Astrocyte (in vitro differentiated cells and primary cell): ENCODE measurements around the gene FOXR2. TPM values are rescaled to one million over a fixed set of nuclear protein-coding genes. Genes with fewer than 3 reads are reported as not detected.

Experiments used
- DNase-seq: peaks from one replicate; pipeline ENCODE4 v3.0.0-alpha.2; 2010; ENCODE audit warnings: low read depth
- FAIRE-seq: peaks from 2 replicates; lab custom pipeline; 2011; peaks lifted over from hg19 to GRCh38; lab: Jason Lieb, UNC
- H2AFZ ChIP-seq: 2 replicates; pipeline ENCODE4 v1.6.0; 2012; ENCODE audit warnings: low read depth, low read length, inconsistent platforms
- H3K27ac ChIP-seq: 2 replicates; pipeline ENCODE4 v1.5.1; 2011; ENCODE audit warnings: low read depth, low read length, inconsistent platforms
- H3K27me3 ChIP-seq: 2 replicates; pipeline ENCODE4 v1.6.0; 2011; ENCODE audit warnings: low read length, inconsistent platforms; ENCODE audit not compliant: insufficient read depth
- H3K36me3 ChIP-seq: 2 replicates; pipeline ENCODE4 v1.5.1; 2011; ENCODE audit warnings: low read length, inconsistent platforms; ENCODE audit not compliant: insufficient read depth
- H3K4me1 ChIP-seq: 2 replicates; pipeline ENCODE4 v1.5.1; 2011; ENCODE audit warnings: low read length, inconsistent platforms; ENCODE audit not compliant: insufficient read depth
- H3K4me2 ChIP-seq: 2 replicates; pipeline ENCODE4 v1.6.0; 2012; ENCODE audit warnings: low read length, inconsistent platforms
- H3K4me3 ChIP-seq: 2 replicates; pipeline ENCODE4 v1.5.1; 2011; ENCODE audit warnings: low read depth, mild to moderate bottlenecking, low read length, inconsistent platforms; ENCODE audit not compliant: insufficient read depth
- H3K79me2 ChIP-seq: 2 replicates; pipeline ENCODE4 v1.6.0; 2012; ENCODE audit warnings: mild to moderate bottlenecking, low read length, inconsistent platforms; ENCODE audit not compliant: insufficient read depth
- H3K9ac ChIP-seq: 2 replicates; pipeline ENCODE4 v1.6.0; 2012; ENCODE audit warnings: mild to moderate bottlenecking, low read length, inconsistent platforms
- H3K9me3 ChIP-seq: 2 replicates; pipeline ENCODE4 v1.5.1; 2012; ENCODE audit warnings: low read depth, mild to moderate bottlenecking, low read length, inconsistent platforms; ENCODE audit not compliant: insufficient read depth
- H4K20me1 ChIP-seq: 2 replicates; pipeline ENCODE4 v1.6.0; 2012; ENCODE audit warnings: low read length, inconsistent platforms; ENCODE audit not compliant: insufficient read depth
- H3K27ac Mint-ChIP-seq: one replicate; pipeline ENCODE4 v1.8.0; 2021; ENCODE audit warnings: mild to moderate bottlenecking, mixed read lengths; ENCODE audit not compliant: unreplicated experiment
- H3K27me3 Mint-ChIP-seq: one replicate; pipeline ENCODE4 v1.8.0; 2021; ENCODE audit warnings: low read depth, mixed read lengths; ENCODE audit not compliant: unreplicated experiment
- H3K36me3 Mint-ChIP-seq: one replicate; pipeline ENCODE4 v1.8.0; 2021; ENCODE audit warnings: low read depth, mixed read lengths; ENCODE audit not compliant: unreplicated experiment
- H3K4me1 Mint-ChIP-seq: one replicate; pipeline ENCODE4 v1.8.0; 2021; ENCODE audit warnings: low read depth, mixed read lengths; ENCODE audit not compliant: unreplicated experiment
- H3K4me3 Mint-ChIP-seq: one replicate; pipeline ENCODE4 v1.8.0; 2021; ENCODE audit warnings: mild to moderate bottlenecking, moderate library complexity, mixed read lengths; ENCODE audit not compliant: unreplicated experiment
- H3K9me3 Mint-ChIP-seq: one replicate; pipeline ENCODE4 v1.8.0; 2021; ENCODE audit warnings: mild to moderate bottlenecking, mixed read lengths; ENCODE audit not compliant: unreplicated experiment
- EZH2 ChIP-seq: IDR thresholded peaks from 2 replicates; pipeline ENCODE4 v1.6.1; 2012; ENCODE audit warnings: mild to moderate bottlenecking, low read length, inconsistent platforms; ENCODE audit not compliant: insufficient read depth
- total RNA-seq: library from RNA; stranded (reverse); gene quantifications from 2 replicates; pipeline ENCODE4 v1.2.1, GENCODE V29; 2021
- TF ChIP-seq, protein P1 (sequence below): IDR thresholded peaks from 2 replicates; pipeline ENCODE4 v1.5.1; 2011; ENCODE audit warnings: low read depth, mild to moderate bottlenecking, inconsistent platforms, low read length, moderate library complexity; ENCODE audit not compliant: insufficient read depth

Gene FOXR2
- total RNA-seq, 1 donor from 2014 or later = not detected

DNA sequence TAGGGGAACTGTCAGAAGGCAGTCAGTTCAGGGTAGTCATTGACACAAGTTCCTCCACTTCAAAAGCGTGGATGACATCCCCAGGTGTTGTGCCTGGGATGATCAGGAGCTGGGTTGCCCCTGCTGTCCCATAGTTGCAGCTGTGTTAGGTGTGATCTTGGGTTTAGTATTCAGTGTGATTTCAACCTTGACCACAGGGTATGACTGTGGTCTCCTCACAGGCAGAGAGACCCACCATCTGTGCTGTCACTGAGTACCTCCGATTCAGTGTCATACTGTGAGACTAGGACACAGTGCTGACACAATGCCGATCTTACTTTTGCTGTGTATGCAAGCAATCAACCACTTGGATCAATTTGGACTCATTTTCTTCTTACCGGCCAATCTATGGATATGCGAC is 25.2 kb downstream of the FOXR2 start:
- Mint-ChIP-seq H3K27ac (no peak overlapping the region), H3K27me3 (no peaks in the 10 kb centered on the region), H3K9me3 (no peaks in the 10 kb centered on the region), H3K4me1 (no peaks in the 10 kb centered on the region), H3K4me3 (no peak overlapping the region), H3K36me3 (no peaks in the 10 kb centered on the region)
- Histone ChIP-seq H3K79me2 (no peaks in the 10 kb centered on the region), H4K20me1 (no peaks in the 10 kb centered on the region), H2AFZ (no peak overlapping the region), H3K4me3 (no peak overlapping the region), H3K4me1 (no peaks in the 10 kb centered on the region), H3K9ac (no peak overlapping the region), H3K27ac (no peak overlapping the region), H3K4me2 (no peak overlapping the region), H3K27me3 (no peaks in the 10 kb centered on the region), H3K36me3 (no peaks in the 10 kb centered on the region), H3K9me3 (peaks cover 3% of the 10 kb centered on the region)
- DNase-seq (no peak), FAIRE-seq (no peak)
- no peak for TF ChIP-seq EZH2
- TF ChIP-seq, protein P1, sequence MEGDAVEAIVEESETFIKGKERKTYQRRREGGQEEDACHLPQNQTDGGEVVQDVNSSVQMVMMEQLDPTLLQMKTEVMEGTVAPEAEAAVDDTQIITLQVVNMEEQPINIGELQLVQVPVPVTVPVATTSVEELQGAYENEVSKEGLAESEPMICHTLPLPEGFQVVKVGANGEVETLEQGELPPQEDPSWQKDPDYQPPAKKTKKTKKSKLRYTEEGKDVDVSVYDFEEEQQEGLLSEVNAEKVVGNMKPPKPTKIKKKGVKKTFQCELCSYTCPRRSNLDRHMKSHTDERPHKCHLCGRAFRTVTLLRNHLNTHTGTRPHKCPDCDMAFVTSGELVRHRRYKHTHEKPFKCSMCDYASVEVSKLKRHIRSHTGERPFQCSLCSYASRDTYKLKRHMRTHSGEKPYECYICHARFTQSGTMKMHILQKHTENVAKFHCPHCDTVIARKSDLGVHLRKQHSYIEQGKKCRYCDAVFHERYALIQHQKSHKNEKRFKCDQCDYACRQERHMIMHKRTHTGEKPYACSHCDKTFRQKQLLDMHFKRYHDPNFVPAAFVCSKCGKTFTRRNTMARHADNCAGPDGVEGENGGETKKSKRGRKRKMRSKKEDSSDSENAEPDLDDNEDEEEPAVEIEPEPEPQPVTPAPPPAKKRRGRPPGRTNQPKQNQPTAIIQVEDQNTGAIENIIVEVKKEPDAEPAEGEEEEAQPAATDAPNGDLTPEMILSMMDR = no peak

DNA sequence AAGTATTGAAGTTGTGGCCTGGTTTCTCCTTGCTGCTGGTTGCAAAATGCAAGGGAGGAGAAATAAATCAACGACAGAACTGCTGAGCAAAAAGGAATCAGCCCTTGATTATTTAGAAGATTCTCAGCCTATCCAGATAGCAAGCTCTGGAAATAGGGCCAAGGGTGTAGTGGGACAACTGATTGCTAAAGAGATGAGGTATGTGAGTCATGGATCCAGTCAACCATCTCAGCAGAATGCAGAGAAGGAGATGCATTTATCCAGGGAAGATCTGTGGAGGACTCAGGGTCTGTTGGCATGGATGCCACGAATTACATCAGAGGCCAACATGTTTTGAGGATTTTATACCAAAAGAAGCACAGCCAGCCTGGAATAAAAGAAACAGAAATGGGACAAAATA is 36.7 kb downstream of the FOXR2 start:
- Histone ChIP-seq H3K9me3 (no peaks in the 10 kb centered on the region), H3K4me3 (no peak overlapping the region), H3K36me3 (no peaks in the 10 kb centered on the region), H3K27me3 (no peaks in the 10 kb centered on the region), H3K4me2 (no peak overlapping the region), H3K9ac (no peak overlapping the region), H3K4me1 (no peaks in the 10 kb centered on the region), H3K79me2 (no peaks in the 10 kb centered on the region), H2AFZ (no peak overlapping the region), H4K20me1 (no peaks in the 10 kb centered on the region), H3K27ac (no peak overlapping the region)
- Mint-ChIP-seq H3K9me3 (peaks cover 3% of the 10 kb centered on the region), H3K4me3 (no peak overlapping the region), H3K36me3 (no peaks in the 10 kb centered on the region), H3K27me3 (no peaks in the 10 kb centered on the region), H3K4me1 (no peaks in the 10 kb centered on the region), H3K27ac (no peak overlapping the region)
- FAIRE-seq = peak; percentile 96
- DNase-seq = no peak
- TF ChIP-seq EZH2 = no peak
- TF ChIP-seq, protein P1 = no peak

DNA sequence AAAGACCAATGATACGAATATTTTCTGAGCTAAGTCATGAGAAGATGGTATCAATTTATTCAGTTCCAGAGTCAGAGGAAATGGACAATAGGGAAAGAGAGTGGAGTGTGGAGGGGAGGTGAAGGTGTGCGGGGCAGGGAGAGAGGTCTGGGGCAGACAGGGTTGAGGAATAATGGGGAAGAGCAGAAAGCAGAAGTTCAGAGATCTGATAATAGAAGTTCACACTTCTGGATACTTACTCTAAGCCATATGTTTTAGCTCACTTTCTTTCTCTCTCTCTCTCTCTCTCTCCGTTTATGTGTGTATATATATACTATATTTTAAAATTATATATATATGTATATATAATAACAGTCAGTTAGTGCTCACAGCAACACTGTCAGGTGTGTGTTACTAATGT is 40.4 kb downstream of the FOXR2 start:
- H3K4me1 ChIP-seq = no peaks in the 10 kb centered on the region
- Mint-ChIP-seq H3K36me3 (no peaks in the 10 kb centered on the region), H3K9me3 (peaks cover 3% of the 10 kb centered on the region), H3K27me3 (no peaks in the 10 kb centered on the region), H3K4me1 (no peaks in the 10 kb centered on the region), H3K27ac (no peak overlapping the region), H3K4me3 (no peak overlapping the region)
- no peak overlapping the region for H2AFZ ChIP-seq
- no peaks in the 10 kb centered on the region for H3K27me3 ChIP-seq
- H3K9me3 ChIP-seq = no peaks in the 10 kb centered on the region
- H3K4me2 ChIP-seq = no peak overlapping the region
- H3K27ac ChIP-seq = no peak overlapping the region
- TF ChIP-seq, protein P1 = no peak
- TF ChIP-seq EZH2 = no peak
- no peak overlapping the region for H3K4me3 ChIP-seq
- no peaks in the 10 kb centered on the region for H3K36me3 ChIP-seq
- H3K9ac ChIP-seq = no peak overlapping the region
- H4K20me1 ChIP-seq = no peaks in the 10 kb centered on the region
- DNase-seq (no peak), FAIRE-seq (no peak)
- H3K79me2 ChIP-seq = no peaks in the 10 kb centered on the region
